GM13976 (cell line): ENCODE data around the gene PATJ.
"Not testable (repeated sequence)": the region's sequence is repeated elsewhere in the genome, so short reads cannot be mapped to it uniquely, and the experiment has no call there.

Experiments
- DNase-seq: peaks from one replicate; pipeline ENCODE4 v3.0.0; 2012; ENCODE audit warnings: low spot score
- CTCF ChIP-seq: IDR thresholded peaks from 2 replicates; pipeline ENCODE4 v1.5.1; 2012; ENCODE audit warnings: borderline replicate concordance, mild to moderate bottlenecking; ENCODE audit not compliant: insufficient read depth; ENCODE audit errors: extremely low read depth, missing control alignments, control extremely low read depth
- in situ Hi-C: fragments of 300-500 bp; cut with MboI; formaldehyde crosslinking; loops from one replicate; pipeline ENCODE4 v1.12.0; 2022; ENCODE audit warnings: low sequenced_read_pairs, mixed read lengths, inconsistent platforms; ENCODE audit not compliant: unreplicated experiment

Gene PATJ

GRCh38 chr1:61711969-61712368, 30.3 kb upstream of the PATJ start:
- in situ Hi-C loops: no loop called here
- no peak for TF ChIP-seq CTCF
- no peak for DNase-seq

- DNase-seq, in situ Hi-C loops: not testable (repeated sequence)
These were observed 23.1 kb upstream of the PATJ start for GRCh38 chr1:61718996-61719663.

GRCh38 chr1:61724506-61724812, 17.8 kb upstream of the PATJ start:
- no peak for TF ChIP-seq CTCF
- DNase-seq: no peak
- in situ Hi-C loops: no loop called here

- peak; percentile 91 for DNase-seq
- in situ Hi-C loops: no loop called here
- TF ChIP-seq CTCF: no peak
These were observed 17.2 kb upstream of the PATJ start, which contains the start of gene TM2D1 for GRCh38 chr1:61724813-61725694. TM2D1 (minus strand) TSS chr1:61725141; CDS start chr1:61725120, 21 bp downstream.

- no peak for TF ChIP-seq CTCF
- in situ Hi-C loops: no loop called here
- DNase-seq: no peak
These were observed 14.7 kb upstream of the PATJ start for GRCh38 chr1:61727544-61727943.

- DNase-seq, in situ Hi-C loops: not testable (repeated sequence)
These were observed 11.6 kb upstream of the PATJ start for GRCh38 chr1:61730679-61731078.

- no peak for DNase-seq
- TF ChIP-seq CTCF: no peak
- in situ Hi-C loops: no loop called here
These were observed 9.6 kb upstream of the PATJ start for GRCh38 chr1:61732726-61733125.
